Endothelial cell of umbilical vein (primary cell): ENCODE measurements around the gene GCNT2. TPM values are rescaled to one million over a fixed set of nuclear protein-coding genes. Genes with fewer than 3 reads are reported as not detected.

Source experiments
- BruUV-seq: library from RNA; stranded (reverse); fragments of 400-500 nt; replicated peaks from 2 replicates; lab custom pipeline; 2021; lab: Mats Ljungman, UMichigan
- CTCF ChIA-PET: fragments of 300-600, 350-600 bp; sonication (Branson Sonifier 250); formaldehyde crosslinking; loops from one replicate; lab custom pipeline; 2021; ENCODE audit warnings: antibody characterized with exemption, inconsistent platforms; lab: Charles Lee
- POLR2A ChIA-PET: fragments of 300-600, 350-600 bp; sonication (Branson Sonifier 250); formaldehyde crosslinking; loops from one replicate; lab custom pipeline; 2021; ENCODE audit warnings: antibody characterized with exemption, inconsistent platforms; lab: Charles Lee
- DNase-seq: peaks from one replicate; pipeline ENCODE4 v3.0.0-alpha.2; 2011; ENCODE audit warnings: low read depth, low spot score
- FAIRE-seq: peaks from 2 replicates; lab custom pipeline; 2011; peaks lifted over from hg19 to GRCh38; lab: Jason Lieb, UNC
- H2AFZ ChIP-seq: 2 replicates; pipeline ENCODE4 v1.6.0; 2012; ENCODE audit warnings: low read depth, low read length, control low read depth, inconsistent platforms
- H3K27ac ChIP-seq: 2 replicates; pipeline ENCODE4 v1.5.1; 2011; ENCODE audit warnings: low read depth, mild to moderate bottlenecking, control low read depth, low read length, moderate library complexity; ENCODE audit not compliant: insufficient read depth
- H3K27me3 ChIP-seq, 2 experiments: 2 replicates each; pipeline versions ENCODE4 v1.6.0 to v1.6.1; 2011; ENCODE audit warnings: low read length in 2 of 2, mixed read lengths in 1 of 2; ENCODE audit not compliant: control insufficient read depth in 2 of 2, insufficient read depth in 2 of 2
- H3K36me3 ChIP-seq, 2 experiments: 2 replicates in 1 of 2; 3 replicates in 1 of 2; pipeline ENCODE4 v1.5.1; 2011; ENCODE audit warnings: low read length in 2 of 2, mild to moderate bottlenecking in 1 of 2, moderate library complexity in 1 of 2; ENCODE audit not compliant: control insufficient read depth in 2 of 2, insufficient read depth in 2 of 2; ENCODE audit errors: extremely low read depth in 1 of 2
- H3K4me1 ChIP-seq: 3 replicates; pipeline ENCODE4 v1.5.1; 2011; ENCODE audit warnings: mild to moderate bottlenecking, low read length; ENCODE audit not compliant: control insufficient read depth, insufficient read depth; ENCODE audit errors: extremely low read depth
- H3K4me2 ChIP-seq: 2 replicates; pipeline ENCODE4 v1.6.1; 2011; ENCODE audit warnings: low read length, control low read depth, mixed read lengths; ENCODE audit not compliant: insufficient read depth
- H3K4me3 ChIP-seq, 3 experiments: fragments of 200-600 bp in 1 of 3; sonication (generic), shearing (Covaris generic) in 1 of 3; replicated peaks in 1 of 3; 2 replicates each; pipeline ENCODE4 v1.5.1; 2011 to 2016; ENCODE audit warnings: control low read depth in 3 of 3, low read length in 3 of 3, mild to moderate bottlenecking in 2 of 3, inconsistent platforms in 1 of 3, low read depth in 1 of 3, moderate library complexity in 1 of 3; ENCODE audit not compliant: insufficient read depth in 1 of 3
- H3K79me2 ChIP-seq: 2 replicates; pipeline ENCODE4 v1.6.0; 2012; ENCODE audit warnings: low read length, inconsistent platforms; ENCODE audit not compliant: control insufficient read depth, insufficient read depth
- H3K9ac ChIP-seq: replicated peaks from 2 replicates; pipeline ENCODE3; 2011; ENCODE audit warnings: low read length, control low read depth; ENCODE audit not compliant: insufficient read depth; ENCODE audit errors: extremely low read depth
- H3K9me1 ChIP-seq: replicated peaks from 3 replicates; pipeline ENCODE4 v1.6.0; 2011; ENCODE audit warnings: mild to moderate bottlenecking, low read length; ENCODE audit not compliant: control insufficient read depth, insufficient read depth; ENCODE audit errors: extremely low read depth
- H3K9me3 ChIP-seq: replicated peaks from 2 replicates; pipeline ENCODE4 v1.5.1; 2012; ENCODE audit warnings: low read length, inconsistent platforms; ENCODE audit not compliant: control insufficient read depth, insufficient read depth
- H4K20me1 ChIP-seq: replicated peaks from 2 replicates; pipeline ENCODE3; 2011; ENCODE audit warnings: mild to moderate bottlenecking, low read length; ENCODE audit not compliant: control insufficient read depth, insufficient read depth; ENCODE audit errors: extremely low read depth
- EZH2 ChIP-seq: IDR thresholded peaks from 2 replicates; pipeline ENCODE4 v1.6.1; 2012; ENCODE audit warnings: borderline replicate concordance, low read depth, mild to moderate bottlenecking, moderate library complexity, low read length, inconsistent platforms; ENCODE audit not compliant: severe bottlenecking
- FOS ChIP-seq: IDR thresholded peaks from 2 replicates; pipeline ENCODE4 v1.6.1; 2011; ENCODE audit warnings: mild to moderate bottlenecking, low read length, moderate library complexity, borderline replicate concordance; ENCODE audit not compliant: insufficient read depth
- GATA2 ChIP-seq: IDR thresholded peaks from 2 replicates; pipeline ENCODE4 v1.7.0; 2011; ENCODE audit warnings: low read depth, mild to moderate bottlenecking, moderate library complexity, mixed read lengths, low read length; ENCODE audit not compliant: insufficient read length, insufficient read depth
- JUN ChIP-seq: IDR thresholded peaks from 2 replicates; pipeline ENCODE4 v1.6.1; 2011; ENCODE audit warnings: borderline replicate concordance, low read depth; ENCODE audit not compliant: insufficient read length, insufficient read depth
- MYC ChIP-seq: IDR thresholded peaks from one replicate; pipeline ENCODE4 v1.6.1; 2011; ENCODE audit warnings: mild to moderate bottlenecking, low read depth, low read length
- POLR2A ChIP-seq: IDR thresholded peaks from 2 replicates; pipeline ENCODE4 v1.6.1; 2012; ENCODE audit warnings: low read depth, mild to moderate bottlenecking, control low read depth, low read length
- POLR2AphosphoS5 ChIP-seq: IDR thresholded peaks from 2 replicates; pipeline ENCODE4 v1.6.1; 2012; ENCODE audit warnings: low read depth, mild to moderate bottlenecking, control low read depth, low read length, moderate library complexity; ENCODE audit not compliant: insufficient read depth
- dilution Hi-C: fragments of 300-500 bp; cut with MboI; formaldehyde crosslinking; loops from one replicate; pipeline ENCODE4 v1.15.0; 2019; ENCODE audit warnings: low sequenced_read_pairs; ENCODE audit not compliant: extremely low pct_ligation_motif_present
- intact Hi-C: fragments of 100-400 bp; cut with micrococcal nuclease; formaldehyde crosslinking; loops from one replicate; pipeline ENCODE4 v1.10.0; 2022
- polyA plus RNA-seq, 4 experiments: library from polyadenylated mRNA; depleted of rRNA in 3 of 4; stranded (reverse) in 3 of 4; unstranded in 1 of 4; fragments of >200 nt; gene quantifications; 2 replicates each; pipeline versions ENCODE4 v1.2.1 to v1.2.3, GENCODE V29; 2011 to 2012; ENCODE audit warnings: missing spikeins in 1 of 4
- total RNA-seq: library from RNA; stranded (reverse); gene quantifications from 2 replicates; pipeline ENCODE4 v1.2.3, GENCODE V29; 2021
- TF ChIP-seq, protein P1 (sequence below): IDR thresholded peaks from 2 replicates; pipeline ENCODE4 v1.6.1; 2011; ENCODE audit not compliant: insufficient read depth, insufficient read length
- TF ChIP-seq, protein P2 (sequence below), 2 donors: IDR thresholded peaks; 1 replicate in 1 of 2; 2 replicates in 1 of 2; pipeline ENCODE4 v1.5.1; 2011; ENCODE audit warnings: low read length in 2 of 2, mild to moderate bottlenecking in 2 of 2, moderate library complexity in 2 of 2, control low read depth in 1 of 2, inconsistent platforms in 1 of 2, low read depth in 1 of 2; ENCODE audit not compliant: insufficient read depth in 1 of 2; ENCODE audit errors: extremely low read depth in 1 of 2

Gene GCNT2
- total and polyA plus RNA-seq, 2 donors (not counting 3 experiments of a cell fraction or from before 2014, with no cell fraction given) = 3.8 to 10.9 TPM

DNA sequence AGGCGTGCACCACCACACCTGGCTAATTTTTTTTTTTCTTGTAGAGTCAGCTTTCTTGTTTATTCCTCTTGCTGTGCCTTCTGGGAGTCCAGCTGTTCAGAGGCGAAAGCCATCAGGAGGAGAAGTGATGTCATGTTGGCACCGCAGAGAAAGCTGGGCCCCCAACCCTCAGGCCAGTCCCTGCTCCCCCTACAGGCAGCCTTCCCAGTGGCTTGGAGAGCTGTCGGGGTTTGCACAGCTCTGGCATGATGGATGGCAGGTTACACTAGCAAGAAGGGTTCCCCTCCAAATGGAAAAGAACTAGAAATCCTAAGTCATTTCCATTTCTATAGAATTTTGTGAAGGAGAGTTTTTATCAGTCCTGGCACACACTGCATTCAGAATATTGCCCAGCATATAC is 100.7 kb downstream of the GCNT2 start:
- DNase-seq (no peak), FAIRE-seq (no peak)
- ChIA-PET POLR2A (interaction anchor here (0.6 kb wide), 1 partner anchor 73 kb away, joined by 7 read pairs; the partner anchor contains the start of gene PAK1IP1), CTCF (interaction anchor here (1.1 kb wide), 1 partner anchor 23 kb away, joined by 3 read pairs; no protein-coding TSS in a partner anchor)
- no peak overlapping the region for H3K4me3 ChIP-seq
- no peak for TF ChIP-seq POLR2AphosphoS5
- no peak for TF ChIP-seq MYC
- TF ChIP-seq JUN = no peak
- no peak for TF ChIP-seq EZH2
- TF ChIP-seq, protein P1, sequence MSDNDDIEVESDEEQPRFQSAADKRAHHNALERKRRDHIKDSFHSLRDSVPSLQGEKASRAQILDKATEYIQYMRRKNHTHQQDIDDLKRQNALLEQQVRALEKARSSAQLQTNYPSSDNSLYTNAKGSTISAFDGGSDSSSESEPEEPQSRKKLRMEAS = no peak
- TF ChIP-seq POLR2A = no peak
- TF ChIP-seq FOS = no peak
- TF ChIP-seq GATA2 = no peak
- TF ChIP-seq, protein P2, sequence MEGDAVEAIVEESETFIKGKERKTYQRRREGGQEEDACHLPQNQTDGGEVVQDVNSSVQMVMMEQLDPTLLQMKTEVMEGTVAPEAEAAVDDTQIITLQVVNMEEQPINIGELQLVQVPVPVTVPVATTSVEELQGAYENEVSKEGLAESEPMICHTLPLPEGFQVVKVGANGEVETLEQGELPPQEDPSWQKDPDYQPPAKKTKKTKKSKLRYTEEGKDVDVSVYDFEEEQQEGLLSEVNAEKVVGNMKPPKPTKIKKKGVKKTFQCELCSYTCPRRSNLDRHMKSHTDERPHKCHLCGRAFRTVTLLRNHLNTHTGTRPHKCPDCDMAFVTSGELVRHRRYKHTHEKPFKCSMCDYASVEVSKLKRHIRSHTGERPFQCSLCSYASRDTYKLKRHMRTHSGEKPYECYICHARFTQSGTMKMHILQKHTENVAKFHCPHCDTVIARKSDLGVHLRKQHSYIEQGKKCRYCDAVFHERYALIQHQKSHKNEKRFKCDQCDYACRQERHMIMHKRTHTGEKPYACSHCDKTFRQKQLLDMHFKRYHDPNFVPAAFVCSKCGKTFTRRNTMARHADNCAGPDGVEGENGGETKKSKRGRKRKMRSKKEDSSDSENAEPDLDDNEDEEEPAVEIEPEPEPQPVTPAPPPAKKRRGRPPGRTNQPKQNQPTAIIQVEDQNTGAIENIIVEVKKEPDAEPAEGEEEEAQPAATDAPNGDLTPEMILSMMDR (IDR thresholded peaks at IDR 0.05; ENCODE audit: extremely low read depth in 1 of 2, insufficient read depth in 1 of 2, low read depth in 1 of 2, low read length in 2 of 2) = no peak
- BruUV-seq = no TSS peak
- dilution Hi-C loops (no loop called here), intact Hi-C loops (no loop called here)
- H2AFZ ChIP-seq = no peak overlapping the region
- H3K4me1 ChIP-seq = no peaks in the 10 kb centered on the region
- H3K4me2 ChIP-seq = no peak overlapping the region
- no peaks in the 10 kb centered on the region for H3K9me1 ChIP-seq
- no peak overlapping the region for H3K9ac ChIP-seq
- no peaks in the 10 kb centered on the region for H3K27me3 ChIP-seq
- H3K27ac ChIP-seq = no peak overlapping the region
- no peaks in the 10 kb centered on the region for H3K79me2 ChIP-seq
- no peaks in the 10 kb centered on the region for H3K9me3 ChIP-seq
- H4K20me1 ChIP-seq = no peaks in the 10 kb centered on the region
- peaks cover 0 to 2% of the 10 kb centered on the region in 2 experiments for H3K36me3 ChIP-seq
